Activated T-cell treated with anti-CD3 and anti-CD28 coated beads for 48 hours (primary cell): Measurements from ENCODE around the gene CD47.

Source experiments
- DNase-seq: peaks from one replicate; pipeline ENCODE4 v3.0.0-alpha.2; 2020; ENCODE audit warnings: low read depth

The CD47 gene

DNA sequence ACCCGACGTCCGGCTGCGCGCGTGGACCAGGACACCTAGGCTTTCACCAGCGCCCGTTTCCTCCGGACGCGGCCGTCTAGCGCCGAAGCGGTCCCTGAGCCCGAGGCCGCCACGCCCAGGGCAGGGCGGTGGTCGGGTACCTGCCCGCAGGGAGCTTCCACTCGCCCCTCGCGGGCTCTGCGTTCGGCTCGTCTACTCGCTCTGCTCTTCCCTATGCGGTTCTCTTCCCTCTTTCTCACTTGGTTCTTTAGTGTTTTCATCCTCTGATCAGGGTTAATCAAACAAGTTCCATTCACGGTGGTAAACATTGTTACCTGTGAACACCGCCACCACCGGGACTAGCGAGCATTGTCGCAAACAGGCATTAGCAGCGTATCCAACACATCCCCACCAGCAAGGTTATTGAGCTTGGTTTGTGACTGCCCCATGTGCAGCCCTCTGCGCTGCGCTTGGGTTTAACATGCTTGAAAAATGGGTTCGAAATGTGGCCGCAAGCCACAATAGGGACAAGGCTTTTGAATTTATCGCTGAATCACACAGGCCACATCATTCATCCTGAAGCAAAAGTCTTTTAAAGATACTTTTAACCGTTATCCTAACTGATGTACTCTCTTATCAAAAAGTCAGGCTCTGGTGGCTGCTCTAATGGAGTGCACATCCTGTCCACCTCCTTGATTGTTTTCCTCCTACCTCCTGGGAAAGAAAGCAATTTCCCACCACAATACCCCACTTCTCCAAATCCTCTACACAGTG lies 843 bp upstream of the CD47 start:
- DNase-seq: peak; percentile 21

DNA sequence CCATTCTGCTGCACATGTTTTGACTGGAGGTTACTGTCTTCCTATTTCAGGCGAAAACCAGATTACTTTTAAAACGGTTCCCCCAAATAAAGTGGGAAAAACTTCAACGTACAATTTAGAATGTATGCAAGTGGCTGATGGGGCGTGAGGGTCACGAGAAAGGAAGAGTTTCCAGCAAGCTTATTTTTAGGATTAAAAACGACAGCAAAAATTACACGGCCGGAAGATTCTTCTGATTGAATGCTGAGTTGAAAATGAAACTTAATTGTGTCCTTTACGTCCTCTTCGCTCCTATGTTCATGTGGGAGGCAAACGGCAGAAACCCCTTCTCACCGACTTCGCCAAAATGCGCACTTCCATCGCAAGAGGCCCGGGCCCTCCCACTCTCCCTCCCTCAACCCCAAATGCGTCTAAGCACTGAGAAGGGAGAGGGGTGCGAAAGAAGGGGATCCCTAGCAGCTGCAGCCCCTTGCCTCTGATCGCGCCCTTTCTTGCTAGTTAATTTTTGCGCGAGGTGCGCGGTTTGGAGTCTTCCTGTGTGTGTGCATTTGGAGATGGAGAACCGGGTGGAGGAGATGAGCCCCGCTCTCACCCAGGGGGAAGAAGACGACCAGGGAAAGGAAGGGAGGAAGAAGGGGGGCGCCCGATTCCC lies 656 bp downstream of the CD47 start:
- peak; percentile 45 for DNase-seq

DNA sequence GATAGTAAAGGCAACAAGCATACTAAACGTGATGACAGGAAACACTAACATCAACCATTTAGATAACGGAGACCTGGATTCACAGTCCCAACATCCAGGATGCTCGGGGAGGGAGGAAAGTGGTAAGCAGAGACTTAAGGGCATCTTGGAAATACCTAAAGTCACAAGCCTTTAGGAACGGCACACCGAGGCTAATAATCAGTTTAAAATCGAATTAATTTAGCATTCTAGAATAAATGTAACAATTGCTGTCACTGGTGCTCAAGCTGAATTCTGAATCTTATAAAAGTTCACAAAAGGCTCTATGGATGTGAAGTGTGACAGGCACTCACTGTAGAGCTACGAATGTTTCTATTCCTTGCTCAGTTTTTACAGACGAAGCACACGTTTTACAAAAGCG lies 1.3 kb downstream of the CD47 start:
- no peak for DNase-seq

GRCh38 chr3:108088697-108089096 lies 2.1 kb downstream of the CD47 start:
- no peak for DNase-seq

DNA sequence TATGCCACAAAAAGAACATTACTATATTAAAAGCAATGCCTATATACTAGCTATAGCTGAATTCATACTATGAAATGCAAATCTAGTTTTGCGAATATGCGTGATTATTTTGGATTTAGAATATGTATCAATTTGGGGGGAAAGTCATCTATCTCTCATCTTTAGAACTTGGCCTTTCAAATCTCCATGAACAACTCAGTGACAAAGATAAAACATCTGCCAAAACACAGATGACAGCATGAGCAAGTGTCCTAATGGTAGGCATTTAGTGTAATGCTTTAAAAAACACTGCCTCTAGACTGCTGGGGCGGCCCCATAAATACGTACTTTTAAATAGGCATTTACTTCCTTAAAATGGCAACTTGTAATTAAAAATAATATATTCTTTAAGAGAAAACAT lies 2.7 kb downstream of the CD47 start:
- DNase-seq: no peak

GRCh38 chr3:108086653-108087052 lies 4.2 kb downstream of the CD47 start:
- DNase-seq: no peak

DNA sequence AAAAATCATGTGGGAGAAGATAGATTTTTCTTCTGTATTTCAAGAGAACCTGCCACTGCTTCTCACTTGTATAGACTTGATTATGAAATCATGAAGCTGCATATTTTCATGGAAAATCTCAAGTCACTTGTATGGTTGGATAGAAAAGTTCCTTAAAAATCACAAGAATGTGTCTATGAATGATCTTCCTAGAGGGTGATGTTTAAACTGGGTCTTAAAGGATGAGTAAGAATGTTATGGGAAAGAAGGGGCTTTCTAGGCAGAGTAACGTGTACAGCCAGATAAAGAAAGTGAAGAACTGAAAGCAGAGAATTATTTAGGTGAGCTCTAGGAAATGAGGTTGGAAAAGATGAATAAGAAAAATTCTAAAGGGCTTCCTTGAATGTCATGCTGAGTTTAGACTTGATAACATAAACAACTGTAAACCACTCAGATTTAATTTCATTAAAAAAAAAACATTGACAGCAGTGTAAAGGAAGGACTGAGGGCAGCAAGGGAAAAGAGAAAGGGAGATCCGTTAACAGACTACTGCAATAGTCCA lies 5.0 kb downstream of the CD47 start:
- no peak for DNase-seq

- no peak for DNase-seq
These were observed 5.5 kb downstream of the CD47 start for GRCh38 chr3:108085370-108085769.

DNA sequence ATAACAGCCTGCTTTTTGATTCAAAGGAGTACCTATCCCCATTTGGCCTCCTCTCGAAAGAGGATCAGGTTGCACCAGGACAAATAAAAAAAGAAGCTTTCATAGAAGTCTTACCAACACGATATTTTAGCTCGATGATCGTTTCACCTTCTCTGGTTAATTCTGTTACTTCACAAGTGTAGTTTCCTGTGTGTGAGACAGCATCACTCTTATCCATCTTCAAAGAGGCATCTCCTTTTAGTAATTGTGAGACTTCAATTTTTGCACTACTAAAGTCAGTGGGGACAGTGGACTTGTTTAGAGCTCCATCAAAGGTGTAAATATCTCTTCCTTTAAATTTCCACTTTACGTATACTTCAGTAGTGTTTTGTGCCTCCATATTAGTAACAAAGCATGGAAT lies 11.0 kb downstream of the CD47 start:
- no peak for DNase-seq

- no peak for DNase-seq
These were observed 11.8 kb downstream of the CD47 start for GRCh38 chr3:108079043-108079442.

DNA sequence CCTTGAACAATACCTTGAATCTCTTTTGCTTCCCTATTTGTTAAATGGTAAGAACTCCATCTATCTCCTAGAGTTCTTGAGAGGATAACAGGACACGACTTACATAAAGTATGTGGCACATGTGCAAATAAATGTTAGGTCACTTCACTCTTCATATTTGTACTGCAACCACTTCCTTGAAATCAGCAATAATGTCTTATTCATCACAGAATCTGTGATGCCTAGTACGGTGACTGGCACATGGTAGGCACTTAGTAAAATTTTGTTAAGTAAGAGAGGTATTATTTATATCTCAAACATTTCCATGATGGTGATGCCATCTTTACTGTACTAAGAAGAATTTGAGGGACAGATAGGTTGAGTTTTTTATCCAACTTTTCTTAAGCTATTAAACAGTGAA lies 14.3 kb downstream of the CD47 start:
- no peak for DNase-seq

DNA sequence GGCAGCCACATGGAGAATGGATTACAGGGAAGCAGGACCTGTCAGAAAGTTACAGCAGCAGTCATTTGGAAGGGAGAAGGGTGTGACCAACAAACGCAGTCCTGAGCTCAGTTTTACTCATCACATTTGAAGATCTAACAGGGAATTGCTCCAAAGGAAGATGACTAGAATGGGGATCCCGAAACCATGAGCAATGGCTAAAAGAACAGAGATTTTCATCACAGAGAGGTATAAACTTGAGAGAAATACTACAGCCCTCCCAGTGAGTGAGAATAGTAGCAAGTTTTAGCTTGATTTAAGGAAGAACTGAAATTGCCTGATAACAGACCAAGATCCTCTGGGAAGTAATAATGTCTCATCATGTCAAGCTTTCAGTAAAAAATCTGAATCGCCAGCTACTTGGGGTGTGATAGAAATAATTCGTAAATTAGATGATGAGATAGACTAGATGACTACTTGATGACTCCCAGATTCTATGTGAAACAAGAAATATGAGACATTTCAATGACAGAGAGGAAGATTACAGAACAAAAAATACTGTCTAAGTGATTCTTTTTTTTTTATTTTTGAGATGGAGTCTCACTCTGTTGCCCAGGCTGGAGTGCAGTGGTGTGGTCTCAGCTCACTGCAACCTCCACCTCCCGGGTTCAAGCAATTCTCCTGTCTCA lies 16.9 kb downstream of the CD47 start:
- DNase-seq: no peak

GRCh38 chr3:108071368-108071767 lies 19.5 kb downstream of the CD47 start:
- DNase-seq: no peak

- no peak for DNase-seq
These were observed 20.5 kb downstream of the CD47 start for GRCh38 chr3:108070356-108070755.

DNA sequence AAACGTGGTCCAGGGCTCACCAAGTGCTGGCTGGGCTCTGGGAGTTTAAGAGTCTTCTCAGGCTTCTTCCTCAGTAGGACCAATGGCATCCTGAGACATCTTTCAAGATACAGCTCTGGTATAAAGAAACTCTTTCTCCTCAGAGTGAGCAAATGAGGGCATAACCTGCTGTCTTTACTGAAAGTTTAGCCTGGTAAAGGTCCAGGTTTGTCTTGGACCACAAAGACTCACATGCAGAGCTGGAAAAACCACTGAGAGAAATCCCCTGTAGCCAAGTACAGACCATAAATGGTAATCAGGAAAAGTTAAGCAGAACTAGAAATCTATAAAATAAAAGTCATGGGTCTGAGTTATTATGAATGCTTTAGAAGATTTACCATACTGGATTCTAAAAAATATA lies 23.1 kb downstream of the CD47 start:
- DNase-seq: no peak

DNA sequence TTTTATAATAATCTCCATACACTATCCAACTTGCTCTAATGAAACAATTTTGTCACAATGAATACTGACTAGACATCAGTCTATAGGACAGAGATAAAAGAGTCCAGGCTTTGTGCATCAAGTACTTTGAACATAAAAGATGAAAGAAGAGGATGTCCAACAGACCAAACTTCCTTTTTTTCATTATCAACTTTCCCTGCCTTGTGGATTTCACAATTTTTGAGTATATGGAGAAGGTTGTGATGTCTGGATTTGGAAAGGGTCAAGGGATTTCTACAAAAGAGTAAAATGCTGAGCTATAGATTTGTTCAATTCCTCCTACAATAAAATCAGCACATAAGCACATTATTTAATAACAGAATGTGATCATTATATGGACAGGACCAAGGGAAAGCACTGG lies 25.7 kb downstream of the CD47 start:
- no peak for DNase-seq

DNA sequence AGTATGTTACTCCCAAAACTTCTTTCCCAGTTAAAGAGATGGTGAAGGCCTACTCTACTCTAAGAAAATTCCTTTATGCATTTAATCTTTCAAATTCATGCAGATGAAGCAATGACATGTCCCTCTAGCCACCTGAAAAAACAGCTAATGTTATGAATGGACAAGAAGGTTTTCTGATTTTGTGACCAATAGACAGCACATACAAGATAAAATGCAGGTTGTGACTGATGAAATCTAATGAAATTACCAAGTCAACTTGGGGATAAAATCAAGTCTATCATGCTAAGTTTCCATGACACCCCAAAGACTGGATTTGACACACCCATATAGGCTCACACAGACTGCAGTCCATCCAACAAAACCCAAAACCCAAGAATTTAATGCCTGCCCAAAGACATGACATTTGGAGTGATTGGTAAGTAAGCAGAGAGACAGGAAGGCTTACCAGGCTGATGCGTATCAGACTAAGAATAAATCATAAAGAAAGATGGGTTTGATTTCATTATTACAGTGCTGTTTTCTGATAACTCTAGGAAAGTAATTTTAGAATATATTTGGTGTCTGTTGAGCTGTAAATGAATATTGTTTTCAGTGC lies 26.4 kb downstream of the CD47 start:
- no peak for DNase-seq

GRCh38 chr3:108062051-108062450 lies 28.8 kb downstream of the CD47 start:
- no peak for DNase-seq

DNA sequence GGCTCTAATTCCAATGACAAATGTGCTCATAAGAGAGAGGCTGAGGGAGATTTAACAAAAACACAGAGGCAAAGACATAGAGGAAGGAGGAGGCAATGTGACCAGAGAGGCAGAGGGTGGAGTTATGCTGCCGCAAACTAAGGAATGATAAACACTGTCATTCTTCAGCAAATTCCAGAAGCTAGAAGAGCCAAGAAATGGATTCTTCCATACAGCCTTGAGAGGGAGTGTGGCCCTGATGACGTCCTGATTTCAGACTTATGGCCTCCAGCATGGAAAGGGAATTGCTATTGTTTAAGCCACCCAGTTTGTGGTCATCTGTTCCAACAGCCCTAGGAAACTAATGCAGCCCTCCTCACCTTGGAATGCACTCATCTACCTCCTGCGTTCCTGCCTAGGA lies 30.5 kb downstream of the CD47 start:
- no peak for DNase-seq

DNA sequence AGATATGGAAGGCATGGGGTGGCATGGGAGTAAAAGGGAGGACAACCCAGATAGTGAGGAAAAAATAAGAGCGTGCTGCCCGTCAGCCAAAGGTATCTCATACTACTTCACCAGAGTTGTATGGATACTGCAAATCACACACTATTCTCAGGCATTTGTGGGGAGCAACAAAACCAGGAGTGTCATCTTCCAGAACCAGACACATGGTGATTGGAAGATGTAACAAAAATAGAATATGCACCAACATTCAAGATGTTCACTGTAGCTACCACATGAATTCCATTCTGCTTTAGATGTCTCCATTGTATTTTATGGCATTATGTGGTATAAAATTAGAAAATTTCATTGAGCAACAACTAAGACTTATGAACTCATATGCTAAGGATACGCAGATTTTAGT lies 34.9 kb downstream of the CD47 start:
- no peak for DNase-seq

DNA sequence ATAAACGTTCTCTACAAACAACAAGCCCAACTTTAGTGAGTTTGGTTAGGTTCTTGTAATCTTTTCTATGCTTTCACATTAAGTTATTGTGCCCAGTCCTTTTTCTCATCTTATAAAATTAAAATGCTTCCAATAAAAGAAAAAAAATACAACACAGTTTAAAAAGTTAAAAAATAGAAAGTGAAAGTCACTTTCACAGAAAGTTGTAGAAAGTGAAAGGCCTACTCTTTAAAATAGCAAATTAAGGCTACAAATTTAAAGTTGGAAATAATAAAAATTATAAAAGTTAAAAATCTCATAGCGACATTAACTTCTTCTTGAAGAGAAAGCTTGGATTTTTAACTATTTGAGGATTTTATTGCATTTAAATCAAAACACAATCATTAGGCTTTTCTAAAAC lies 35.9 kb downstream of the CD47 start:
- DNase-seq: no peak

DNA sequence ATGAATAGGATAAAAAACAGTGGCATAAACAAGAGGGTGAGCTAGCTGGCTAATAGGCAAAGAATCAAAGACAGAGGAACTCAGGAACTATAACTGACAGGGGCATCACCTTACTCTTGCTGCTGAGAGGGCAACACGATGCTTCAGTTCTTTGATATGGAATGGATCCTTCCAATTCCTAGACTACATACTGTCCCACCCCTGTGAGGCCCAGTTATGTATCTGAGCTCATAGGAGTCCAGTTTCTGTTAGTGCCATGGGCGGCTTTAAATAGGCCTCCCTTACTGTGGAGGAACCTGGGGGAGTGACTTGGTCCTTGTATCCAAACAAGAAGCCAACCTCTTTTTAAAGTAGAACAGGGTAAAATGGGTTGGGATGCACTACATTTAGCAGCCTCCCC lies 37.3 kb downstream of the CD47 start:
- DNase-seq: no peak

GRCh38 chr3:108053067-108053466 lies 37.8 kb downstream of the CD47 start:
- no peak for DNase-seq
